ENCODE results near the gene SCFD2. TPM values are rescaled to one million over a fixed set of nuclear protein-coding genes. Genes with fewer than 3 reads are reported as not detected.

The SCFD2 gene
- total RNA-seq, 1 donor from 2014 or later: 13.2 TPM

- TF ChIP-seq, protein P1, sequence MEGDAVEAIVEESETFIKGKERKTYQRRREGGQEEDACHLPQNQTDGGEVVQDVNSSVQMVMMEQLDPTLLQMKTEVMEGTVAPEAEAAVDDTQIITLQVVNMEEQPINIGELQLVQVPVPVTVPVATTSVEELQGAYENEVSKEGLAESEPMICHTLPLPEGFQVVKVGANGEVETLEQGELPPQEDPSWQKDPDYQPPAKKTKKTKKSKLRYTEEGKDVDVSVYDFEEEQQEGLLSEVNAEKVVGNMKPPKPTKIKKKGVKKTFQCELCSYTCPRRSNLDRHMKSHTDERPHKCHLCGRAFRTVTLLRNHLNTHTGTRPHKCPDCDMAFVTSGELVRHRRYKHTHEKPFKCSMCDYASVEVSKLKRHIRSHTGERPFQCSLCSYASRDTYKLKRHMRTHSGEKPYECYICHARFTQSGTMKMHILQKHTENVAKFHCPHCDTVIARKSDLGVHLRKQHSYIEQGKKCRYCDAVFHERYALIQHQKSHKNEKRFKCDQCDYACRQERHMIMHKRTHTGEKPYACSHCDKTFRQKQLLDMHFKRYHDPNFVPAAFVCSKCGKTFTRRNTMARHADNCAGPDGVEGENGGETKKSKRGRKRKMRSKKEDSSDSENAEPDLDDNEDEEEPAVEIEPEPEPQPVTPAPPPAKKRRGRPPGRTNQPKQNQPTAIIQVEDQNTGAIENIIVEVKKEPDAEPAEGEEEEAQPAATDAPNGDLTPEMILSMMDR (IDR thresholded peaks at IDR 0.05): no peak
- H3K4me3 ChIP-seq: no peak overlapping the region
- H3K4me1 ChIP-seq: no peaks in the 10 kb centered on the region
- no peaks in the 10 kb centered on the region for H3K9me3 ChIP-seq
- intact Hi-C loops (cut with DNase I): no loop called here
- H3K27ac ChIP-seq: no peak overlapping the region
- no peaks in the 10 kb centered on the region for H3K36me3 ChIP-seq
- DNase-seq (no peak), ATAC-seq (no peak)
- no peaks in the 10 kb centered on the region for H3K27me3 ChIP-seq (ENCODE audit: low read depth)
Observed at GRCh38 chr4:52880994-52881393, 484.9 kb downstream of the SCFD2 start.

DNA sequence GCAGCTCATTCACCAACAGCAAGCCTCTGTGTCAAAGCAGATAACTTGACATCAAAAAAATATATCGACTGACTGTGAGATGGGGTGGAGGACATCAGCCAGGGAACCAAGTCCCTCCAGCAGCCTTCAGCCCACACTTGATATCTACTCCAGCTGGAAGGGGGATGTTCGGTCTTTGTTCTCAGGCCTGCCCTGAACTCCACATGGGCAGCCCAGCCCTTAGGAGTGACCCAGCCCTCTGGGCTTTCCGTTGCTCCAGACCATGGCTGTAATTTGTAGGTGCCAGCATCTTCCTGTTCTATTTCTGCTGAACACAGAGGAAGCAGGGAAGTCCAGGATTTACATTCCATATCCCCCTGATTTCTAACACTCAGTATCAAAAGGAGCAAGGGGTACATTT is 486.4 kb downstream of the SCFD2 start:
- Histone ChIP-seq H3K27ac (no peak overlapping the region), H3K36me3 (no peaks in the 10 kb centered on the region), H3K27me3 (ENCODE audit: low read depth) (no peaks in the 10 kb centered on the region), H3K4me3 (no peak overlapping the region), H3K4me1 (no peaks in the 10 kb centered on the region), H3K9me3 (no peaks in the 10 kb centered on the region)
- DNase-seq: no peak
- TF ChIP-seq, protein P1 (IDR thresholded peaks at IDR 0.05): no peak
- ATAC-seq: no peak
- intact Hi-C loops (cut with DNase I): no loop called here

DNA sequence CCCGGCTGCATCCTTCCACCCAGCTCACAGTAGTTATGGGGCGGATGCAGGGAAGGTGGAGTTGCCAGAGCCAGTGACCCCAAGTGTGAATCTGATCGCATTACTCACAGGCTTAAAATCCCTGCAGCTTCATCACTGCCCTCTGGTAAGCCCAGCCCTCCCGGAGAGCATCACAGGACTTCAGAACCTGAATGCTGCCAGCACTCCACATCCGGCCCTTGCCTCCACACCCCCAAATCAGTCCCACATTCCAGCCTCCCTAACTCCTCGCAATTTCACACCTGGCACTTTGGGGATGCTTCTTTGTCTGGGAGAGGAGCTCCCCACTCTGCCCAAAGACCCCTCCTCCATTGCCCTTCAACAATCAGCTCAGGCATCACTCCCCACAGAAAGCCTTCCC is 488.2 kb downstream of the SCFD2 start:
- H3K4me3 ChIP-seq: no peak overlapping the region
- no peaks in the 10 kb centered on the region for H3K36me3 ChIP-seq
- no peaks in the 10 kb centered on the region for H3K4me1 ChIP-seq
- intact Hi-C loops (cut with DNase I): no loop called here
- no peaks in the 10 kb centered on the region for H3K27me3 ChIP-seq (ENCODE audit: low read depth)
- no peak overlapping the region for H3K27ac ChIP-seq
- H3K9me3 ChIP-seq: no peaks in the 10 kb centered on the region
- ATAC-seq (no peak), DNase-seq (no peak)
- TF ChIP-seq, protein P1 (IDR thresholded peaks at IDR 0.05): no peak

- intact Hi-C loops (cut with DNase I): no loop called here
- H3K36me3 ChIP-seq: no peaks in the 10 kb centered on the region
- no peaks in the 10 kb centered on the region for H3K27me3 ChIP-seq (ENCODE audit: low read depth)
- H3K4me3 ChIP-seq: no peak overlapping the region
- no peaks in the 10 kb centered on the region for H3K9me3 ChIP-seq
- H3K4me1 ChIP-seq: no peaks in the 10 kb centered on the region
- DNase-seq (no peak), ATAC-seq (no peak)
- H3K27ac ChIP-seq: no peak overlapping the region
- TF ChIP-seq, protein P1 (IDR thresholded peaks at IDR 0.05): no peak
Observed at GRCh38 chr4:52877036-52877435, 488.8 kb downstream of the SCFD2 start.

GRCh38 chr4:52876069-52876468 is 489.8 kb downstream of the SCFD2 start:
- TF ChIP-seq, protein P1 (IDR thresholded peaks at IDR 0.05): no peak
- Histone ChIP-seq H3K4me1 (no peaks in the 10 kb centered on the region), H3K9me3 (no peaks in the 10 kb centered on the region), H3K27ac (no peak overlapping the region), H3K4me3 (no peak overlapping the region), H3K27me3 (ENCODE audit: low read depth) (no peaks in the 10 kb centered on the region), H3K36me3 (no peaks in the 10 kb centered on the region)
- DNase-seq (no peak), ATAC-seq (no peak)
- intact Hi-C loops (cut with DNase I): no loop called here

- TF ChIP-seq, protein P1 (IDR thresholded peaks at IDR 0.05): no peak
- H3K4me1 ChIP-seq: peaks cover 6% of the 10 kb centered on the region
- no peaks in the 10 kb centered on the region for H3K36me3 ChIP-seq
- H3K9me3 ChIP-seq: no peaks in the 10 kb centered on the region
- no peak overlapping the region for H3K27ac ChIP-seq
- no peak overlapping the region for H3K4me3 ChIP-seq
- intact Hi-C loops (cut with DNase I): no loop called here
- H3K27me3 ChIP-seq (ENCODE audit: low read depth): no peaks in the 10 kb centered on the region
- ATAC-seq (no peak), DNase-seq (no peak)
Observed at GRCh38 chr4:52874948-52875347, 490.9 kb downstream of the SCFD2 start.

All from lower lobe of right lung (tissue), 2 donors.